AG04449 (cell line): ENCODE data around the gene PPARG.
"Not testable (repeated sequence)": the region's sequence is repeated elsewhere in the genome, so short reads cannot be mapped to it uniquely, and the experiment has no call there.

Experiments
- CTCF ChIA-PET: fragments of 350-600 bp; formaldehyde crosslinking; extraction: SDS; loops from one replicate; lab custom pipeline; 2021; ENCODE audit warnings: antibody characterized with exemption; lab: Yijun Ruan, JAX
- POLR2A ChIA-PET: fragments of 400-600, 350-600 bp; formaldehyde crosslinking; extraction: SDS; loops from one replicate; lab custom pipeline; 2020; ENCODE audit warnings: antibody characterized with exemption, inconsistent platforms; lab: Yijun Ruan, JAX
- DNase-seq: peaks from one replicate; pipeline ENCODE4 v3.0.0-alpha.2; 2010; ENCODE audit warnings: low read depth, low spot score
- H3K4me3 ChIP-seq: 2 replicates; pipeline ENCODE4 v1.5.1; 2011; ENCODE audit warnings: low read depth, mild to moderate bottlenecking, control low read depth, low read length
- CTCF ChIP-seq: IDR thresholded peaks from one replicate; pipeline ENCODE4 v1.5.1; 2011; ENCODE audit warnings: mild to moderate bottlenecking, moderate library complexity, low read length, control low read depth, inconsistent platforms; ENCODE audit not compliant: insufficient read depth; ENCODE audit errors: missing control alignments

PPARG gene

GRCh38 chr3:12285003-12285555, 3.8 kb upstream of the PPARG start:
- H3K4me3 ChIP-seq, result no peak overlapping the region
- no peak for TF ChIP-seq CTCF
- ChIA-PET POLR2A (no interaction called here), CTCF (no interaction called here)
- no peak for DNase-seq

DNA sequence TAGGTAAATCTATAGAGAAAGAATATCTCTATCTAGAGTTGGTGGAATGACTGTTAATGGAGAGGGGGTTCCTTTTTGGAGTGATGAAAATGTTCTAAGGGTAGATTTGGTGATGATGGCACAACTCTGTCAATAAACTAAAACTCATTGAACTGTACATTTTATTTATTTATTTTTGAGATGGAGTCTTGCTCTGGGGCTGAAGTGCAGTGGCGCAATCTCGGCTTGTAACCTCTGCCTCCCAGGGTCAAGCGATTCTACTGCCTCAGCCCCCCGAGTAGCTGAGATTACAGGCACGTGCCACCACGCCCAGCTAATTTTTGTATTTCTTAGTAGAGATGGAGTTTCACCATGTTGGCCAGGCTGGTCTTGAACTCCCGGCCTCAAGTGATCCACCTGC, 3.1 kb upstream of the PPARG start:
- CTCF ChIA-PET, result interaction anchor here (1.2 kb wide), 1 partner anchor 194 kb away, joined by 3 read pairs; no protein-coding TSS in a partner anchor
- POLR2A ChIA-PET, DNase-seq, H3K4me3 ChIP-seq: not testable (repeated sequence)

DNA sequence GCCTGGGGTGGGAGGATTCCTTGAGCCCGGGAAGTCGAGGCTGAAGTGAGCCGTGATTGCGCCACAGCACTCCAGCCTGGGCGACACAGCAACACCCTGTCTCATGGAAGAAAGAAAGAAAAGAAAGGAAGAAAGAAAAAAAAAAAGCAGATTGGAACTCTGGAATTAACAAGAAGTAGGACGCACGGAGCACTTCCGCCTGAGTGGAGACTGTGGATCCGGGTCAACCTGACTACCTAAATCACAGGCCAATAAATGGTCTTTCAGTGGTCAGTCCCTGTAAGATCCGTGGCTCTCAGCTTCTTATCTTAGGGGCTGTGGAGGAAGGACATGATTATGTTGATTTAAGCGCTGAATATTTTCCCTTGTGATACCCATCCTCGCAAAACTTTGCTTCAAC, 2.4 kb upstream of the PPARG start:
- no peak overlapping the region for H3K4me3 ChIP-seq
- no peak for DNase-seq
- ChIA-PET CTCF (interaction anchor here (1.1 to 1.2 kb wide), 2 partner anchors 147 to 193 kb away, joined by 3 to 4 read pairs; no protein-coding TSS in a partner anchor), POLR2A (no interaction called here)
- no peak for TF ChIP-seq CTCF

DNA sequence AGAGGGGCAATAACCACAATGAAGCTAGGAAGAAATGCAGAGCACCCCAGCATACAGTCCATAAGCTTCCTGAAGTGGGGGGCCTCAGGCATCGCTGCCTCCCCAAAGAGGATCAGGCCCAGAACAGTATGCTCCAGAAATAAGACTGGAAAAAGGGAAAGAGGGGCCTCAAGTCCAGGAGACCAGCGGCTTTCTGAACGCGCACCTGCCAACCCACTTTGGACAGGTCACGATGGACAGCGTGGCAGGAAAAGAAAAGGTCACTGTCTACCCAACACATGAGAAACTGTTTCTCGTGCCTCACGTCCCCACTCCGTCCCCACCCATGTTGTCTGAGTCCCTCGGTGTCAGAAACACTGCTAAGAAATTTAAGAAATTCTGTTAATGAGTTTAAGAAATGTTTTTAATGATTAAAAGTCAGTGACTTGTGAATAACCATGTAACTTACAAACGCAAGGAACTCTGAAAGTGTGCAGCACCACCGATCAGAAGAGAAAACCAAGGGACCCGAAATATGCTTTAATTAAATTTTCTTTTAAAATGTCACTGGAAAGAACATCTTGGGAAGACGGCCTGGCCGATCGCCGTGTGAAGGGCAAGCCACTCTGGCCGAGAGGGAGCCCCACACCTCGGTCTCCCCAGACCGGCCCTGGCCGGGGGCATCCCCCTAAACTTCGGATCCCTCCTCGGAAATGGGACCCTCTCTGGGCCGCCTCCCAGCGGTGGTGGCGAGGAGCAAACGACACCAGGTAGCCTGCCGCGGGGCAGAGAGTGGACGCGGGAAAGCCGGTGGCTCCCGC, 1.7 kb upstream of the PPARG start:
- H3K4me3 ChIP-seq, result peak overlapping the region; percentile 72
- TF ChIP-seq CTCF, result peak; percentile 17
- DNase-seq, result no peak
- ChIA-PET POLR2A (no interaction called here), CTCF (interaction anchor here (1.0 to 1.1 kb wide), 2 partner anchors 147 to 193 kb away, joined by 4 read pairs; no protein-coding TSS in a partner anchor)

GRCh38 chr3:12287727-12288181, 1.1 kb upstream of the PPARG start:
- peak; percentile 20 for TF ChIP-seq CTCF
- CTCF ChIA-PET, result interaction anchor here (1.0 kb wide), 1 partner anchor 192 kb away, joined by 4 read pairs; no protein-coding TSS in a partner anchor
- peak overlapping the region; percentile 72 for H3K4me3 ChIP-seq
- POLR2A ChIA-PET, result no interaction called here
- no peak for DNase-seq

GRCh38 chr3:12289524-12289923, 654 bp downstream of the PPARG start:
- no peak for TF ChIP-seq CTCF
- no peak for DNase-seq
- H3K4me3 ChIP-seq, result no peak overlapping the region
- ChIA-PET POLR2A (no interaction called here), CTCF (no interaction called here)
